ENCODE measurements around the gene DPH5. TPM values are rescaled to one million over a fixed set of nuclear protein-coding genes. Genes with fewer than 3 reads are reported as not detected.

DPH5 gene
- total and polyA plus RNA-seq, 9 donors = 46.1 to 68.3 (median 53.6) TPM

Other genes starting within 250 kb of the DPH5 start
- 26.2 TPM for gene EXTL2, start 130.9 kb downstream of the DPH5 start, total RNA-seq
- gene EXTL2, start 130.9 kb downstream of the DPH5 start, polyA plus RNA-seq (ENCODE audit: insufficient read depth in 1 of 8, insufficient read length in 8 of 8, low replicate concordance in 1 of 8) = 10 to 100 TPM; 30.5 to 47.1 (median 34.4) TPM
- gene SLC30A7, start 129.7 kb downstream of the DPH5 start, total RNA-seq = 18.4 TPM
- gene SLC30A7, start 129.7 kb downstream of the DPH5 start, polyA plus RNA-seq (ENCODE audit: insufficient read depth in 1 of 8, insufficient read length in 8 of 8, low replicate concordance in 1 of 8) = 10 to 100 TPM in 2 of 8 donors, 1 to 10 TPM in 6; 7.0 to 12.2 (median 8.7) TPM
- gene S1PR1, start 211.2 kb upstream of the DPH5 start, total RNA-seq = 10.8 TPM
- gene S1PR1, start 211.2 kb upstream of the DPH5 start, polyA plus RNA-seq (ENCODE audit: insufficient read depth in 1 of 8, insufficient read length in 8 of 8, low replicate concordance in 1 of 8) = 10 to 100 TPM; 10.2 to 17.7 (median 13.5) TPM

Data from muscle of leg (tissue), 9 donors.